Measurements from ENCODE around the gene RC3H1. TPM values are rescaled to one million over a fixed set of nuclear protein-coding genes. Genes with fewer than 3 reads are reported as not detected.
A peak's percentile ranks its signal among the peaks of the same experiment; 100 is the strongest.

Gene RC3H1, protein sequence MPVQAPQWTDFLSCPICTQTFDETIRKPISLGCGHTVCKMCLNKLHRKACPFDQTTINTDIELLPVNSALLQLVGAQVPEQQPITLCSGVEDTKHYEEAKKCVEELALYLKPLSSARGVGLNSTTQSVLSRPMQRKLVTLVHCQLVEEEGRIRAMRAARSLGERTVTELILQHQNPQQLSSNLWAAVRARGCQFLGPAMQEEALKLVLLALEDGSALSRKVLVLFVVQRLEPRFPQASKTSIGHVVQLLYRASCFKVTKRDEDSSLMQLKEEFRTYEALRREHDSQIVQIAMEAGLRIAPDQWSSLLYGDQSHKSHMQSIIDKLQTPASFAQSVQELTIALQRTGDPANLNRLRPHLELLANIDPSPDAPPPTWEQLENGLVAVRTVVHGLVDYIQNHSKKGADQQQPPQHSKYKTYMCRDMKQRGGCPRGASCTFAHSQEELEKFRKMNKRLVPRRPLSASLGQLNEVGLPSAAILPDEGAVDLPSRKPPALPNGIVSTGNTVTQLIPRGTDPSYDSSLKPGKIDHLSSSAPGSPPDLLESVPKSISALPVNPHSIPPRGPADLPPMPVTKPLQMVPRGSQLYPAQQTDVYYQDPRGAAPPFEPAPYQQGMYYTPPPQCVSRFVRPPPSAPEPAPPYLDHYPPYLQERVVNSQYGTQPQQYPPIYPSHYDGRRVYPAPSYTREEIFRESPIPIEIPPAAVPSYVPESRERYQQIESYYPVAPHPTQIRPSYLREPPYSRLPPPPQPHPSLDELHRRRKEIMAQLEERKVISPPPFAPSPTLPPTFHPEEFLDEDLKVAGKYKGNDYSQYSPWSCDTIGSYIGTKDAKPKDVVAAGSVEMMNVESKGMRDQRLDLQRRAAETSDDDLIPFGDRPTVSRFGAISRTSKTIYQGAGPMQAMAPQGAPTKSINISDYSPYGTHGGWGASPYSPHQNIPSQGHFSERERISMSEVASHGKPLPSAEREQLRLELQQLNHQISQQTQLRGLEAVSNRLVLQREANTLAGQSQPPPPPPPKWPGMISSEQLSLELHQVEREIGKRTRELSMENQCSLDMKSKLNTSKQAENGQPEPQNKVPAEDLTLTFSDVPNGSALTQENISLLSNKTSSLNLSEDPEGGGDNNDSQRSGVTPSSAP
- 10 to 100 TPM; 19.0 to 40.9 (median 31.4) TPM for total RNA-seq

DNA sequence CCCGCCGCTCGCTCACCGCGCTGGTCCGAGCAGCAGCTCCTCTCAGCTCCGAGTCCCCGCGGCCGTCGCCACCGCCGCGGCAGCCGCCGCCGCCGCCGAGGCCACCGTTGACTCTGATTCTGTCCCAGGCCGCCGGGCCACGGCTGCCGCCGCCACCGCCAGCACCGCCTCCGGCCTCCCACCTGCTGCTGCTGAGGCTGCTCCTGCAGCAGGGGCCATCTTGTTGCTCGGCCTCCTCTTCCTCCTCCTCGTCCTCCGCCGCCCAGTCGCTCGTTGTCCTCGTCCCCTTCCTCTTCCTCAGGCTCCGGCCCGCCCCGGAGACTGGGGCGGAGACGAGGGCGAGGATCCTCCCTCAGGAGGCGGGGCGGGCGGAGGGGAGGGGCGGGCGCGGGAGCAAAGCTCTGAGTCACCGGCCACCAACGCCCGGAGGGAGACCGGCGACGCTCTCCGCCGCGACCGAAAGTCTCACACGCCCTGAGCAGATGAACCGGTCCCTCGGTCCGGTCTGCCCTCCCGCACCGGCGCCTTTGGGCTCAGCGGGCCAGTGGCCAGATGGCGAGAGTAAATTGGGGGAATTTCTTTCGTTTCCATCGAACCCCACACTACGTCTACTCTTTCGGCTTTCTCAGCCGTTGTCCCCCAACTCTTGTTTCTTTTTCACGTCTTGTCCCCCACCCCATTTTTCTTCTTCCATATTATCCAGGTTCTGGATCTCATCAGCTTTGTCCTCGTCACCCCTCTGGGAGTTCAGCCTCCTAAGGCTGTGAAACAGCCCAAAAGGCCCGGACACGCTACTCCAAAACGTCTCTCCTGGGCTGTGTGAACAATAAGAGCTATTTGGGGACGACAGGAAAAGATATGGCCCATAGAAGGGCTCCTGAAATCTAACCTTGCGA, at the start of gene RC3H1:
RC3H1 (minus strand) TSS at position 278 of the 896 bp plus-strand sequence. CDS start 29,372 bp downstream, outside the sequence.
- TF ChIP-seq POLR2A (IDR thresholded peaks at IDR 0.05) (peak; percentile 67 to 96 (median 94)), POLR2AphosphoS5 (IDR thresholded peaks at IDR 0.05) (peak; percentile 93 to 98), EP300 (IDR thresholded peaks at IDR 0.05) (no peak)
- TF ChIP-seq, protein P1, sequence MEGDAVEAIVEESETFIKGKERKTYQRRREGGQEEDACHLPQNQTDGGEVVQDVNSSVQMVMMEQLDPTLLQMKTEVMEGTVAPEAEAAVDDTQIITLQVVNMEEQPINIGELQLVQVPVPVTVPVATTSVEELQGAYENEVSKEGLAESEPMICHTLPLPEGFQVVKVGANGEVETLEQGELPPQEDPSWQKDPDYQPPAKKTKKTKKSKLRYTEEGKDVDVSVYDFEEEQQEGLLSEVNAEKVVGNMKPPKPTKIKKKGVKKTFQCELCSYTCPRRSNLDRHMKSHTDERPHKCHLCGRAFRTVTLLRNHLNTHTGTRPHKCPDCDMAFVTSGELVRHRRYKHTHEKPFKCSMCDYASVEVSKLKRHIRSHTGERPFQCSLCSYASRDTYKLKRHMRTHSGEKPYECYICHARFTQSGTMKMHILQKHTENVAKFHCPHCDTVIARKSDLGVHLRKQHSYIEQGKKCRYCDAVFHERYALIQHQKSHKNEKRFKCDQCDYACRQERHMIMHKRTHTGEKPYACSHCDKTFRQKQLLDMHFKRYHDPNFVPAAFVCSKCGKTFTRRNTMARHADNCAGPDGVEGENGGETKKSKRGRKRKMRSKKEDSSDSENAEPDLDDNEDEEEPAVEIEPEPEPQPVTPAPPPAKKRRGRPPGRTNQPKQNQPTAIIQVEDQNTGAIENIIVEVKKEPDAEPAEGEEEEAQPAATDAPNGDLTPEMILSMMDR (IDR thresholded peaks at IDR 0.05) = no peak
- peak within 1 kb of the TSS; percentile 90 to 98 (median 94) for H3K27ac ChIP-seq
- ATAC-seq (ENCODE audit: low FRiP score in 2 of 2) (peak; percentile 98), DNase-seq (peak; percentile 95 to 97)
- peaks cover 38 to 50% (median 42%) of the 10 kb centered on the region in 4 donors for H3K4me1 ChIP-seq
- 1% methylated on average over 35 to 39 of the region's 78 CpGs for WGBS, 2 donors
- peak within 1 kb of the TSS; percentile 68 to 89 (median 82) for H3K4me3 ChIP-seq
- no peaks in the 10 kb centered on the region for H3K9me3 ChIP-seq
- H3K36me3 ChIP-seq = no peaks in the 10 kb centered on the region
- no peaks in the 10 kb centered on the region for H3K27me3 ChIP-seq

DNA sequence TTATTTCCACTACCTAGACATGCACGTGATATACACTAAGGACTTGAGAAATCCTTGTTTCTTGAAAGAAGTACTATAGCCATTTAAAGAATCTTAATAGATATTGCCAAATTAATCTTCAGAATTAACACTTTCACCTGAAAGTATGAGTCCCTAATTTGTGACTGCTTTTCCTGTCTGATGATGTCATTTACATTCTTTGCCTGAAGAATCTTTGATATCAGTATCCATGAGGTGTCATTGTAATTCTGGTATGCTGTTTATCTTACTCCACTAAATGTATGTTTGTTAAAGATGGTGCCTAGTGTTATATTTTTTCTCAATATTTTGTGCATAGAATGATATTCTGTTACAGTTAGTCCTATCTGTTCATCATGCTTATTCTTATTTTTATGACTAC, 48.5 kb upstream of the RC3H1 start:
- Histone ChIP-seq H3K4me3 (no peak overlapping the region), H3K9me3 (no peaks in the 10 kb centered on the region), H3K27ac (no peak overlapping the region), H3K36me3 (no peaks in the 10 kb centered on the region), H3K4me1 (no peaks in the 10 kb centered on the region), H3K27me3 (no peaks in the 10 kb centered on the region)
- TF ChIP-seq, protein P1 (IDR thresholded peaks at IDR 0.05) = no peak
- TF ChIP-seq POLR2AphosphoS5 (IDR thresholded peaks at IDR 0.05) (no peak), EP300 (IDR thresholded peaks at IDR 0.05) (no peak), POLR2A (IDR thresholded peaks at IDR 0.05) (no peak)
- DNase-seq (no peak), ATAC-seq (ENCODE audit: low FRiP score in 2 of 2) (no peak)
- WGBS, 2 donors = 88 to 91% methylated on average over 1 of the region's 1 CpG

DNA sequence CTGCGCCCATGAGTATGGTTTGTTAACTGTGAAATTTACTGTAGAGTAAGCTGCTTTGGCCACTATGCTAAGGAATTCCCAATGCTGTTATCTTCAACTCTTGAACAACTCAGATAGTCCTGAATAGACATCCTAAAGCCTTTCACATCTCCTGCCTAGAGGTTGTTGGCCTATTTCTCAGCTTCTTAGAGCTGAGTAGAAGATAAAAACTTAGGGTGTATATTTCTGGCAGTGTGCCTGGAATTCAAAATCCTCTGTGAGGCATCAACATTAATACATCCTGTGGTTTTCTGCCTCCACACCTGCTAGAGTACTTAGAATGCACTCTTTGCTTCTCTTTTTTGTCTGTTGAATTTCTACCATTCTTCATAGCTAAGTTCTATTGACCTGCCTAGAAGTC, 45.8 kb upstream of the RC3H1 start:
- H3K4me1 ChIP-seq = no peaks in the 10 kb centered on the region
- ATAC-seq (ENCODE audit: low FRiP score in 2 of 2) = no peak
- H3K4me3 ChIP-seq = no peak overlapping the region
- no peak for DNase-seq
- no peaks in the 10 kb centered on the region for H3K9me3 ChIP-seq
- WGBS, 2 donors = 89 to 100% methylated on average over 1 of the region's 1 CpG
- TF ChIP-seq, protein P1 (IDR thresholded peaks at IDR 0.05) = no peak
- TF ChIP-seq POLR2AphosphoS5 (IDR thresholded peaks at IDR 0.05) (no peak), POLR2A (IDR thresholded peaks at IDR 0.05) (no peak), EP300 (IDR thresholded peaks at IDR 0.05) (no peak)
- H3K36me3 ChIP-seq = no peaks in the 10 kb centered on the region
- H3K27me3 ChIP-seq = no peaks in the 10 kb centered on the region
- no peak overlapping the region for H3K27ac ChIP-seq

DNA sequence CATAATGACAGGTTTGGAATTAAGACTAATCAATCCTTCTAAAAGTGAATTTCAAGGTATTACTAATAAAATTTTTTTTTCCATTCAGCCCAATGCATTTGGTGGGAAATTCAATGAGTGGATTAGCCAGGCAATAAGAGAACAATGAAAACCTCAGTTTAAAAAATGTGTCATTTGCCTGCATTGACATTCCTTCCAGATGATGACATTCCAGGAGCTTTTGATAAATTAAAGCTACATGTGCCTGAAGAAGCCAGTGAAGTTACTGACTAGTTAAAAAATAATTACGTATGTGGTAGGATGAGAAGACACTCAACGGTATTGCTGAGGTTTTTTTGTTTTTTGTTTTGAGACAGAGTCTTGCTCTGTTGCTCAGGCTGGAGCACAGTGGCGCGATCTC, 37.9 kb upstream of the RC3H1 start:
- Histone ChIP-seq H3K4me1 (no peaks in the 10 kb centered on the region), H3K36me3 (no peaks in the 10 kb centered on the region), H3K27me3 (no peaks in the 10 kb centered on the region), H3K27ac (no peak overlapping the region), H3K9me3 (no peaks in the 10 kb centered on the region), H3K4me3 (no peak overlapping the region)
- DNase-seq (no peak), ATAC-seq (ENCODE audit: low FRiP score in 2 of 2) (no peak)
- WGBS, 2 donors = 87 to 89% methylated on average over 4 of the region's 4 CpGs
- TF ChIP-seq POLR2A (IDR thresholded peaks at IDR 0.05) (no peak), EP300 (IDR thresholded peaks at IDR 0.05) (no peak), POLR2AphosphoS5 (IDR thresholded peaks at IDR 0.05) (no peak)
- TF ChIP-seq, protein P1 (IDR thresholded peaks at IDR 0.05) = no peak

Measured in upper lobe of left lung (tissue), 6 donors.